Tibial nerve (tissue), 4 donors: ENCODE measurements around the gene C6orf15. TPM values are rescaled to one million over a fixed set of nuclear protein-coding genes. Genes with fewer than 3 reads are reported as not detected.
A peak's percentile ranks its signal among the peaks of the same experiment; 100 is the strongest.
"Not testable (repeated sequence)": the region's sequence is repeated elsewhere in the genome, so short reads cannot be mapped to it uniquely, and the experiment has no call there.

Source experiments
- DNase-seq, 2 donors: peaks; one replicate each; pipeline ENCODE4 v3.0.0-alpha.2; 2019; ENCODE audit warnings: low spot score in 2 of 2
- H3K27ac ChIP-seq, 4 donors: fragments of 200-600 bp; sonication (generic) in 3 of 4; one replicate each; pipeline ENCODE4 v1.5.1; 2017 to 2019; ENCODE audit warnings: mild to moderate bottlenecking in 1 of 4
- H3K27me3 ChIP-seq, 2 donors: fragments of 200-600 bp; sonication (generic) in 1 of 2; one replicate each; pipeline versions ENCODE4 v1.5.1 to v1.6.0; 2017 to 2019
- H3K36me3 ChIP-seq, 3 donors: fragments of 200-600 bp; sonication (generic); one replicate each; pipeline ENCODE4 v1.5.1; 2018 to 2019
- H3K4me1 ChIP-seq, 4 donors: fragments of 200-600 bp; sonication (generic) in 3 of 4; one replicate each; pipeline ENCODE4 v1.5.1; 2017 to 2019
- H3K4me3 ChIP-seq, 4 donors: fragments of 200-600 bp; sonication (generic) in 3 of 4; one replicate each; pipeline ENCODE4 v1.5.1; 2017 to 2019; ENCODE audit warnings: mild to moderate bottlenecking in 1 of 4, moderate library complexity in 1 of 4
- H3K9me3 ChIP-seq, 4 donors: fragments of 200-600 bp; sonication (generic) in 3 of 4; one replicate each; pipeline ENCODE4 v1.5.1; 2017 to 2019
- EP300 ChIP-seq, 2 donors: sonication (generic); formaldehyde crosslinking; IDR thresholded peaks; one replicate each; pipeline ENCODE4 v1.6.1; 2017; ENCODE audit warnings: antibody characterized with exemption in 2 of 2, mild to moderate bottlenecking in 1 of 2
- POLR2A ChIP-seq, 2 donors: fragments of 450-650 bp; IDR thresholded peaks; one replicate each; pipeline ENCODE4 v1.6.1; 2017; ENCODE audit warnings: antibody characterized with exemption in 2 of 2, mild to moderate bottlenecking in 2 of 2, moderate library complexity in 2 of 2
- WGBS, 2 donors: methylation state at CpG; one replicate each; pipeline ENCODE4 v1.1.5; 2018; 5-methylcytosine and 5-hydroxymethylcytosine counted together
- total RNA-seq, 4 donors: library from RNA; depleted of rRNA; stranded (reverse); fragments of >200 nt; gene quantifications; one replicate each; pipeline ENCODE4 v1.1.0, GENCODE V29; 2016
- TF ChIP-seq, protein P1 (sequence below), 5 experiments: fragments of 200-600 bp in 3 of 5; fragments of 450-650 bp in 2 of 5; sonication (generic) in 3 of 5; IDR thresholded peaks; one replicate each; pipeline ENCODE4 v1.5.1; 2016 to 2019; ENCODE audit warnings: antibody characterized with exemption in 5 of 5, mild to moderate bottlenecking in 3 of 5, moderate library complexity in 2 of 5

Gene C6orf15
- total RNA-seq, 4 donors from 2014 or later: not detected

- peaks cover 0 to 39% (median 6%) of the 10 kb centered on the region in 4 donors for H3K4me1 ChIP-seq
- TF ChIP-seq, protein P1, sequence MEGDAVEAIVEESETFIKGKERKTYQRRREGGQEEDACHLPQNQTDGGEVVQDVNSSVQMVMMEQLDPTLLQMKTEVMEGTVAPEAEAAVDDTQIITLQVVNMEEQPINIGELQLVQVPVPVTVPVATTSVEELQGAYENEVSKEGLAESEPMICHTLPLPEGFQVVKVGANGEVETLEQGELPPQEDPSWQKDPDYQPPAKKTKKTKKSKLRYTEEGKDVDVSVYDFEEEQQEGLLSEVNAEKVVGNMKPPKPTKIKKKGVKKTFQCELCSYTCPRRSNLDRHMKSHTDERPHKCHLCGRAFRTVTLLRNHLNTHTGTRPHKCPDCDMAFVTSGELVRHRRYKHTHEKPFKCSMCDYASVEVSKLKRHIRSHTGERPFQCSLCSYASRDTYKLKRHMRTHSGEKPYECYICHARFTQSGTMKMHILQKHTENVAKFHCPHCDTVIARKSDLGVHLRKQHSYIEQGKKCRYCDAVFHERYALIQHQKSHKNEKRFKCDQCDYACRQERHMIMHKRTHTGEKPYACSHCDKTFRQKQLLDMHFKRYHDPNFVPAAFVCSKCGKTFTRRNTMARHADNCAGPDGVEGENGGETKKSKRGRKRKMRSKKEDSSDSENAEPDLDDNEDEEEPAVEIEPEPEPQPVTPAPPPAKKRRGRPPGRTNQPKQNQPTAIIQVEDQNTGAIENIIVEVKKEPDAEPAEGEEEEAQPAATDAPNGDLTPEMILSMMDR (IDR thresholded peaks at IDR 0.05): peak in 4 of 5 experiments; percentile 30 to 63 (median 56)
- TF ChIP-seq EP300 (IDR thresholded peaks at IDR 0.05): peak in 1 of 2 donors; percentile 13
- no peak for TF ChIP-seq POLR2A (IDR thresholded peaks at IDR 0.05)
- no peaks in the 10 kb centered on the region for H3K36me3 ChIP-seq
- H3K27me3 ChIP-seq: no peaks in the 10 kb centered on the region
- no peak for DNase-seq
- H3K27ac ChIP-seq: peak overlapping the region in 2 of 4 donors; percentile 21 to 29
- no peaks in the 10 kb centered on the region for H3K9me3 ChIP-seq
- no peak overlapping the region for H3K4me3 ChIP-seq
- 26 to 27% methylated on average over 6 of the region's 6 CpGs for WGBS, 2 donors
Measured at GRCh38 chr6:31070711-31071197, 41.6 kb downstream of the C6orf15 start.

DNA sequence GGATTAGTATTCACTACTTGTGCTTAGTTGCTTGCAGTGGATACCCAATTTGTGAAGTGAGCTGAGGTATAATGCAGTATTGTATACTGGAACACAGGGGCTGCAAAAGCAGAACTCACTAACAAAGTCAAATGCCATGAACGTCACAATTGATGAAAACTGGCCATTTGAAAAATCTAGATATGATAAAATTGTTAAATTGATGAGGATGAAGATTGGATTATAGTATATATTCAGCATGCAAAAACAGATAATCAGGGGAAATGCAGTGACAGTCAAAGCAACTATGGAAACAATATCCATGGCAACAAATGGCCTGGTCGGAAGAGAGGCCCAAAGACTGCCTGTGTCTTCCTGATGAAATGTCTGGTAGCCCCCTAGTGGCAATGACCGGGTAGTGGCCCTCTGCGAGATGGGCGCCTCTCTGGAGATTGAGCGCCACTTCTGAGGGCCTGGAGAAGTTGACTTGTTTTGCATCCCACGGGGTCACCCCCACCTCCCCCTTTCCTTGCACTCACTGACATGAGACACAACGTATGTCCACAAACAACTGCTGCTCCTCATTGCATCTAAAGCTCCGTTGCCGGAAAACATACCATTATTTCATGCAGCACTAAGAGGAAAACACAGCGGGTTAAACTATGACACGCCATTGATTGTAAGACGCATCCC, 43.6 kb downstream of the C6orf15 start:
- TF ChIP-seq, protein P1 (IDR thresholded peaks at IDR 0.05): peak; percentile 73 to 88 (median 86)
- TF ChIP-seq EP300 (IDR thresholded peaks at IDR 0.05): no peak
- peak overlapping the region in 1 of 4 donors; percentile 24 for H3K27ac ChIP-seq
- peak; percentile 70 to 86 for DNase-seq

GRCh38 chr6:31067891-31068668, 44.3 kb downstream of the C6orf15 start:
- not testable (repeated sequence) for H3K36me3 ChIP-seq, DNase-seq, H3K4me3 ChIP-seq, H3K27me3 ChIP-seq, H3K9me3 ChIP-seq
- Histone ChIP-seq H3K27ac (peak overlapping the region in 1 of 4 donors; percentile 24), H3K4me1 (peaks cover 0 to 34% (median 6%) of the 10 kb centered on the region in 4 donors)
- 36 to 45% methylated on average over 7 of the region's 11 CpGs for WGBS, 2 donors

More for the DNA sequence above, 43.6 kb downstream of the C6orf15 start:
- no peak overlapping the region for H3K4me3 ChIP-seq
- 39 to 41% methylated on average over 13 of the region's 13 CpGs for WGBS, 2 donors
- H3K27me3 ChIP-seq: no peaks in the 10 kb centered on the region
- no peaks in the 10 kb centered on the region for H3K36me3 ChIP-seq
- peaks cover 0 to 39% (median 6%) of the 10 kb centered on the region in 4 donors for H3K4me1 ChIP-seq
- H3K9me3 ChIP-seq: no peaks in the 10 kb centered on the region

DNA sequence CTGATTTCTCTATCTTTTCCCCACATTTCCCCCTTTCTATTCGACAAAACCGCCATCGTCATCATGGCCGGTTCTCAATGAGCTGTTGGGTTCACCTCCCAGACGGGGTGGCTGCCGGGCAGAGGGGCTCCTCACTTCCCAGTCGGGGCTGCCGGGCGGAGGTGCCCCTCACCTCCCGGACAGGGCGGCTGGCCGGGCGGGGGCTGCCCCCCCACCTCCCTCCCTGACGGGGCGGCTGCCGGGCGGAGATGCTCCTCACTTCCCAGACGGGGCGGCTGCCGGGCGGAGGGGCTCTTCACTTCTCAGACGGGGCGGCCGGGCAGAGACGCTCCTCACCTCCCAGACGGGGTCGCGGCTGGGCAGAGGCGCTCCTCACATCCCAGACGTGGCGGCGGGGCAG, 45.3 kb downstream of the C6orf15 start:
- not testable (repeated sequence) for H3K27me3 ChIP-seq, DNase-seq, H3K9me3 ChIP-seq, H3K36me3 ChIP-seq, H3K27ac ChIP-seq, H3K4me3 ChIP-seq
- H3K4me1 ChIP-seq: peaks cover 0 to 24% (median 2%) of the 10 kb centered on the region in 4 donors
- WGBS, 2 donors: 77 to 93% methylated on average over 8 to 20 of the region's 32 CpGs

DNA sequence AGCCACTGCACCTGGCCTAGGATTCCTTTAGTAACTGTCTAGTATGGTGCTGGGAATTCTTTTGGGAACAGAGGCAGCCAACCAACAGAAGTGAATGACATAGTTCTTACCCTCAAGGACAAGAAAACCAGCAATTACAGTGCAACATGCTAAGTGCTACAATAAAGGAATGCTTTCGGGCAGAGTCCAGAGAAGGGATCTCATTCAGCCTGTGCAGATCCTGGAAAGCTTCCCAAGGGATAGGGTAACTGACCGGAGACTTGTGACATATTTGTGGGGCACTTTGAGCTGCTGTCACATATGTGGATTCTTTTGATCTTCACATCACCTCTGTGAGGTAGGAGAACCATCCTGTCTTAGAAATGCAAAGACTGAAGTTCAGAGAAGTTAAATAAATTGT, 46.8 kb downstream of the C6orf15 start:
- Histone ChIP-seq H3K4me1 (peaks cover 0 to 16% (median 0%) of the 10 kb centered on the region in 4 donors), H3K4me3 (no peak overlapping the region), H3K9me3 (no peaks in the 10 kb centered on the region), H3K36me3 (no peaks in the 10 kb centered on the region), H3K27ac (no peak overlapping the region), H3K27me3 (no peaks in the 10 kb centered on the region)
- WGBS, 2 donors: 24 to 34% methylated on average over 2 of the region's 2 CpGs
- no peak for DNase-seq
- no peak for TF ChIP-seq POLR2A (IDR thresholded peaks at IDR 0.05)
- TF ChIP-seq EP300 (IDR thresholded peaks at IDR 0.05): no peak
- TF ChIP-seq, protein P1 (IDR thresholded peaks at IDR 0.05): no peak

- H3K36me3 ChIP-seq: no peaks in the 10 kb centered on the region
- no peaks in the 10 kb centered on the region for H3K9me3 ChIP-seq
- TF ChIP-seq, protein P1 (IDR thresholded peaks at IDR 0.05): no peak
- TF ChIP-seq EP300 (IDR thresholded peaks at IDR 0.05) (no peak), POLR2A (IDR thresholded peaks at IDR 0.05) (no peak)
- H3K27ac ChIP-seq: no peak overlapping the region
- WGBS, 2 donors: 81 to 91% methylated on average over 7 of the region's 7 CpGs
- DNase-seq: no peak
- peaks cover 0 to 7% (median 0%) of the 10 kb centered on the region in 4 donors for H3K4me1 ChIP-seq
- no peaks in the 10 kb centered on the region for H3K27me3 ChIP-seq
- H3K4me3 ChIP-seq: no peak overlapping the region
Measured at GRCh38 chr6:31063906-31064435, 48.4 kb downstream of the C6orf15 start.
